HepG2 (cell line): ENCODE measurements around the gene ATP11A. TPM values are rescaled to one million over a fixed set of nuclear protein-coding genes. Genes with fewer than 3 reads are reported as not detected.

Experiments
- ATAC-seq: fragments of 200-7000 bp; cut with Tn5 transposase; 3 replicates; pipeline ENCODE4 v1.9.1; 2020; ENCODE audit warnings: mild to moderate bottlenecking, moderate library complexity
- BruUV-seq: library from RNA; stranded (reverse); fragments of 400-500 nt; replicated peaks from 2 replicates; lab custom pipeline; 2021; lab: Mats Ljungman, UMichigan
- CTCF ChIA-PET: fragments of 300-600 bp; formaldehyde crosslinking; extraction: SDS; loops from one replicate; lab custom pipeline; 2021; ENCODE audit warnings: low total read pairs, inconsistent platforms, low intra/inter-chr PET ratio; lab: Yijun Ruan, JAX
- POLR2A ChIA-PET: fragments of 350-600 bp; sonication (Branson Sonifier 250); formaldehyde crosslinking; loops from one replicate; lab custom pipeline; 2020; ENCODE audit warnings: antibody characterized with exemption, inconsistent platforms; lab: Yijun Ruan, JAX
- DNase-seq: peaks from one replicate; pipeline ENCODE4 v3.0.0-alpha.2; 2015; ENCODE audit warnings: low spot score
- FAIRE-seq: peaks from 3 replicates; lab custom pipeline; 2011; peaks lifted over from hg19 to GRCh38; lab: Jason Lieb, UNC
- H2AFZ ChIP-seq: one replicate; pipeline ENCODE4 v1.6.1; 2011; ENCODE audit warnings: low read length, inconsistent platforms
- H3K27ac ChIP-seq: fragments of 300-600 bp; 3 replicates; pipeline ENCODE4 v1.8.0; 2011; ENCODE audit warnings: mixed run types, mild to moderate bottlenecking, mixed read lengths, low read length, inconsistent platforms; ENCODE audit not compliant: insufficient read depth; ENCODE audit errors: extremely low read length
- H3K27me3 ChIP-seq, 2 experiments: fragments of 200-600 bp in 1 of 2; 2 replicates in 1 of 2; 3 replicates in 1 of 2; pipeline versions ENCODE4 v1.6.0 to v1.8.0; 2011; ENCODE audit warnings: low read length in 2 of 2, mild to moderate bottlenecking in 2 of 2, moderate library complexity in 2 of 2, inconsistent platforms in 1 of 2; ENCODE audit not compliant: insufficient read depth in 2 of 2, control insufficient read depth in 1 of 2
- H3K36me3 ChIP-seq, 2 experiments: fragments of 200-600 bp in 1 of 2; replicated peaks in 1 of 2; 2 replicates in 1 of 2; 3 replicates in 1 of 2; pipeline versions ENCODE4 v1.5.1 to v1.8.0; 2011; ENCODE audit warnings: low read length in 2 of 2, inconsistent platforms in 1 of 2; ENCODE audit not compliant: insufficient read depth in 2 of 2, control insufficient read depth in 1 of 2
- H3K4me1 ChIP-seq: 2 replicates; pipeline ENCODE4 v1.5.1; 2012; ENCODE audit warnings: low read length, inconsistent platforms; ENCODE audit not compliant: insufficient read depth
- H3K4me2 ChIP-seq: 2 replicates; pipeline ENCODE4 v1.6.0; 2011; ENCODE audit warnings: low read depth, low read length, inconsistent platforms
- H3K4me3 ChIP-seq, 3 experiments: fragments of 200-600 bp in 1 of 3; sonication (generic), shearing (Covaris generic) in 1 of 3; replicated peaks in 1 of 3; 2 replicates each; pipeline ENCODE4 v1.5.1; 2011 to 2016; ENCODE audit warnings: low read length in 3 of 3, inconsistent platforms in 2 of 3, low read depth in 2 of 3, mild to moderate bottlenecking in 2 of 3, control low read depth in 1 of 3, mixed read lengths in 1 of 3; ENCODE audit not compliant: insufficient read depth in 1 of 3
- H3K79me2 ChIP-seq: one replicate; pipeline ENCODE4 v1.6.1; 2011; ENCODE audit warnings: low read length, inconsistent platforms; ENCODE audit not compliant: insufficient read depth
- H3K9ac ChIP-seq: 2 replicates; pipeline ENCODE4 v1.6.0; 2011; ENCODE audit warnings: mild to moderate bottlenecking, low read depth, low read length, inconsistent platforms; ENCODE audit not compliant: insufficient read depth
- H3K9me3 ChIP-seq: 2 replicates; pipeline ENCODE4 v1.5.1; 2012; ENCODE audit warnings: mild to moderate bottlenecking, low read length
- H4K20me1 ChIP-seq: 2 replicates; pipeline ENCODE4 v1.6.0; 2011; ENCODE audit warnings: inconsistent platforms, mild to moderate bottlenecking, low read length, moderate library complexity; ENCODE audit not compliant: insufficient read depth
- NR2C2 ChIP-seq: sonication (generic); formaldehyde crosslinking; IDR thresholded peaks from 2 replicates; pipeline ENCODE4 v1.4.0; 2020; ENCODE audit warnings: missing genetic modification reagents, mild to moderate bottlenecking, moderate library complexity, borderline replicate concordance
- NR2F6 ChIP-seq, 2 experiments: IDR thresholded peaks; 2 replicates each; pipeline ENCODE4 v1.6.1; 2016; ENCODE audit warnings: antibody characterized with exemption in 1 of 2, mild to moderate bottlenecking in 1 of 2
- XRCC5 ChIP-seq: fragments of 200-400 bp; formaldehyde crosslinking; optimal IDR thresholded peaks from 2 replicates; pipeline ENCODE3; 2017; ENCODE audit warnings: mild to moderate bottlenecking, low read length
- ZEB1 ChIP-seq: IDR thresholded peaks from 2 replicates; pipeline ENCODE4 v1.6.1; 2012; ENCODE audit warnings: mild to moderate bottlenecking, low read depth, inconsistent platforms; ENCODE audit not compliant: insufficient replicate concordance
- WGBS: methylation state at CpG from one replicate; pipeline ENCODE4 v1.1.6; 2017; ENCODE audit warnings: low lambda C conversion rate; 5-methylcytosine and 5-hydroxymethylcytosine counted together
- in situ Hi-C: cut with HindIII; loops from 2 replicates; pipeline ENCODE4 v1.10.0; 2017; ENCODE audit warnings: low pct_unique_long_range_greater_than_20kb; ENCODE audit not compliant: extremely low pct_ligation_motif_present
- intact Hi-C: fragments of 100-400 bp; cut with micrococcal nuclease; formaldehyde crosslinking; loops from one replicate; pipeline ENCODE4 v1.10.0; 2022; ENCODE audit not compliant: unreplicated experiment
- polyA plus RNA-seq, 8 experiments: library from polyadenylated mRNA; depleted of rRNA in 3 of 8; stranded (reverse) in 7 of 8; unstranded in 1 of 8; fragments of >200 nt; fragmentation: Illumina TruSeq in 4 of 8; extraction: Trizol in 4 of 8; gene quantifications; 2 replicates each; pipeline versions ENCODE4 v1.2.1 to v1.2.3, GENCODE V29; 2011 to 2016; ENCODE audit warnings: low read depth in 4 of 8, missing spikeins in 1 of 8, mixed read lengths in 1 of 8; ENCODE audit not compliant: insufficient read depth in 1 of 8
- total RNA-seq, 5 experiments: library from RNA; depleted of rRNA; stranded (reverse); fragments of >200 nt; fragmentation: Illumina TruSeq; extraction: Trizol; gene quantifications; 2 replicates each; pipeline ENCODE4 v1.2.3, GENCODE V29; 2016; ENCODE audit warnings: low read depth in 1 of 5
- TF ChIP-seq, protein P1 (sequence below), 2 experiments: fragments of 450-650 bp in 1 of 2; sonication (generic) in 1 of 2; formaldehyde crosslinking in 1 of 2; IDR thresholded peaks; 2 replicates each; pipeline versions ENCODE4 v1.6.1 to v1.8.0; 2016 to 2022; ENCODE audit warnings: antibody characterized with exemption in 1 of 2, mild to moderate bottlenecking in 1 of 2, missing genetic modification reagents in 1 of 2

The ATP11A gene
- total and polyA plus RNA-seq, 2 of the 13 experiments (the other 11 are each of a cell fraction or from before 2014, with no cell fraction given), result 18.4 to 20.1 TPM

DNA sequence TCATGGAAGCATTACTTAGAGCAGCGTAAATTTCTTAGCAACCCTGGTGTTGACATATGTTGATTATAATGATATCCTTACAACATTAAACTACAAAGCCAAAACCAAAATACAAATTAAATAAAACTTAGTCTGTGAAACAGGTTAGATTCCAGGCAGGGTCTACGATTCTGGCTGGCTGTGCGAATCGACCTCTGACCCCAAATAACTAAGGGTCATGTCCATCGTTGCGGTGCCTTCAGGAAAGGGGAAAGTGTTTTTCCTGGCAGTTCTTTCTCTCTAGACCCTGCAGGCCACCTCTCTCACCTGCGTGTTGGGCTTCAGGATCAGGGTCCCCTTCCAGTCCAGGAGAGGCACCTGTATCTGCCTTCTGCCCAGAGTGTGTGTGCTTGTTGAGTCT is 66.2 kb downstream of the ATP11A start:
- ChIA-PET CTCF (no interaction called here), POLR2A (interaction anchor here (1.7 kb wide), 1 partner anchor 44 kb away, joined by 7 read pairs; no protein-coding TSS in a partner anchor)
- peak; percentile 31; the same call in 1 of the 2 replicates for TF ChIP-seq NR2C2 (CRISPR knock-in tag)
- no peak for TF ChIP-seq XRCC5
- TF ChIP-seq NR2F6 (IDR thresholded peaks at IDR 0.05), result peak; percentile 66
- peak; percentile 62 for TF ChIP-seq NR2F6 (CRISPR knock-in tag; IDR thresholded peaks at IDR 0.05)
- TF ChIP-seq ZEB1, result peak; percentile 22
- BruUV-seq, result no TSS peak
- intact Hi-C loops, result loop anchor here (2.0 kb wide), 1 partner anchor 67 kb away; no protein-coding TSS in a partner anchor
- Histone ChIP-seq H3K9ac (peak overlapping the region; percentile 72), H4K20me1 (peaks cover 14% of the 10 kb centered on the region), H3K9me3 (no peaks in the 10 kb centered on the region), H3K79me2 (peaks cover 70% of the 10 kb centered on the region), H3K4me2 (peak overlapping the region; percentile 73), H3K27ac (peak overlapping the region; percentile 91), H3K4me1 (peaks cover 69% of the 10 kb centered on the region), H2AFZ (no peak overlapping the region), H3K36me3 (peaks cover 6 to 16% of the 10 kb centered on the region in 2 experiments; a peak in 3 of 5 replicates), H3K4me3 (peak overlapping the region in 1 of 3 experiments; percentile 53; a peak in 1 of 6 replicates), H3K27me3 (no peaks in the 10 kb centered on the region)
- DNase-seq (no peak), FAIRE-seq (no peak), ATAC-seq (peak; percentile 28)
- in situ Hi-C loops, result no loop called here
- WGBS, result 56% methylated on average over 7 of the region's 7 CpGs

DNA sequence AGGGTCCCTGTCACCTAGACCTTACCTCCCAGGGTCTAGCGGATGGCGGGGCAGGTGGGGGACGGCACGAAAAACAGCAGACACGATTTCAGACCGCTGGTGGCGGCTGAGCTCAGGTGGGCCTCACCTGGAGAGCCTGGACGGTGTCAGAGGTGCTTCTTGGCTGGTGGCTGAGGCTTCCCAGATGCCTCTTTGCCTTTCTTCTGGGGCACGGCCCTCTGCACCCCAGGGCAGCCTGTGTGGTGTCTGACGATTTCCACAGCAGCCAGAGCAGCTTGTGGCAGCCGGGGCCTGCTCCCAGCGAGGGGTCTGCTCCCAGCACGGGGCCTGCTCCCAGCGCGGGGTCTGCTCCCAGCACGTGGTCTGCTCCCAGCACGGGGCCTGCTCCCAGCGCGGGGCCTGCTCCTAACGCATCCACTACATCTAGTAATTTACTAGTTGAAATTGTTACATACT is 66.7 kb downstream of the ATP11A start:
- peak; percentile 63 for ATAC-seq
- Histone ChIP-seq H3K27me3 (no peaks in the 10 kb centered on the region), H3K27ac (peak overlapping the region; percentile 91), H3K4me2 (peak overlapping the region; percentile 73), H3K9me3 (no peaks in the 10 kb centered on the region), H3K4me3 (peak overlapping the region in 1 of 3 experiments; percentile 53; a peak in 2 of 6 replicates), H4K20me1 (peaks cover 15% of the 10 kb centered on the region), H2AFZ (no peak overlapping the region), H3K9ac (peak overlapping the region; percentile 72), H3K4me1 (peaks cover 71% of the 10 kb centered on the region), H3K36me3 (peaks cover 6 to 17% of the 10 kb centered on the region in 2 experiments; a peak in 3 of 5 replicates), H3K79me2 (peaks cover 71% of the 10 kb centered on the region)
- BruUV-seq, result TSS peak; percentile 87
- FAIRE-seq, result no peak
- in situ Hi-C loops, result no loop called here
- DNase-seq, result no peak
- CTCF ChIA-PET, result no interaction called here
- WGBS, result 82% methylated on average over 5 of the region's 20 CpGs
- POLR2A ChIA-PET, result interaction anchor here (0.8 to 1.7 kb wide), 12 partner anchors 12 to 196 kb away, joined by 3 to 10 read pairs (median 6); no protein-coding TSS in a partner anchor
- intact Hi-C loops, result loop anchor here (2.0 kb wide), 1 partner anchor 68 kb away; no protein-coding TSS in a partner anchor
- TF ChIP-seq, protein P1, sequence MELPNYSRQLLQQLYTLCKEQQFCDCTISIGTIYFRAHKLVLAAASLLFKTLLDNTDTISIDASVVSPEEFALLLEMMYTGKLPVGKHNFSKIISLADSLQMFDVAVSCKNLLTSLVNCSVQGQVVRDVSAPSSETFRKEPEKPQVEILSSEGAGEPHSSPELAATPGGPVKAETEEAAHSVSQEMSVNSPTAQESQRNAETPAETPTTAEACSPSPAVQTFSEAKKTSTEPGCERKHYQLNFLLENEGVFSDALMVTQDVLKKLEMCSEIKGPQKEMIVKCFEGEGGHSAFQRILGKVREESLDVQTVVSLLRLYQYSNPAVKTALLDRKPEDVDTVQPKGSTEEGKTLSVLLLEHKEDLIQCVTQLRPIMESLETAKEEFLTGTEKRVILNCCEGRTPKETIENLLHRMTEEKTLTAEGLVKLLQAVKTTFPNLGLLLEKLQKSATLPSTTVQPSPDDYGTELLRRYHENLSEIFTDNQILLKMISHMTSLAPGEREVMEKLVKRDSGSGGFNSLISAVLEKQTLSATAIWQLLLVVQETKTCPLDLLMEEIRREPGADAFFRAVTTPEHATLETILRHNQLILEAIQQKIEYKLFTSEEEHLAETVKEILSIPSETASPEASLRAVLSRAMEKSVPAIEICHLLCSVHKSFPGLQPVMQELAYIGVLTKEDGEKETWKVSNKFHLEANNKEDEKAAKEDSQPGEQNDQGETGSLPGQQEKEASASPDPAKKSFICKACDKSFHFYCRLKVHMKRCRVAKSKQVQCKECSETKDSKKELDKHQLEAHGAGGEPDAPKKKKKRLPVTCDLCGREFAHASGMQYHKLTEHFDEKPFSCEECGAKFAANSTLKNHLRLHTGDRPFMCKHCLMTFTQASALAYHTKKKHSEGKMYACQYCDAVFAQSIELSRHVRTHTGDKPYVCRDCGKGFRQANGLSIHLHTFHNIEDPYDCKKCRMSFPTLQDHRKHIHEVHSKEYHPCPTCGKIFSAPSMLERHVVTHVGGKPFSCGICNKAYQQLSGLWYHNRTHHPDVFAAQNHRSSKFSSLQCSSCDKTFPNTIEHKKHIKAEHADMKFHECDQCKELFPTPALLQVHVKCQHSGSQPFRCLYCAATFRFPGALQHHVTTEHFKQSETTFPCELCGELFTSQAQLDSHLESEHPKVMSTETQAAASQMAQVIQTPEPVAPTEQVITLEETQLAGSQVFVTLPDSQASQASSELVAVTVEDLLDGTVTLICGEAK (IDR thresholded peaks at IDR 0.05), result no peak
- TF ChIP-seq, protein P1 (CRISPR knock-in tag; IDR thresholded peaks at IDR 0.05), result peak; percentile 58; the same call in 1 of the 2 replicates
